Jurkat, Clone E6-1 (cell line): ENCODE data around the gene TREX2. TPM values are rescaled to one million over a fixed set of nuclear protein-coding genes. Genes with fewer than 3 reads are reported as not detected.

ENCODE experiments used
- DNase-seq: peaks from one replicate; pipeline ENCODE4 v3.0.0-alpha.2; 2011; ENCODE audit warnings: low read depth, low spot score
- H3K4me3 ChIP-seq: 2 replicates; pipeline ENCODE4 v1.5.1; 2011; ENCODE audit warnings: mild to moderate bottlenecking, low read length, control low read depth, moderate library complexity
- polyA plus RNA-seq: library from polyadenylated mRNA; unstranded; fragments of >200 nt; gene quantifications from one replicate; pipeline ENCODE4 v1.2.1, GENCODE V29; 2012; ENCODE audit warnings: missing spikeins; ENCODE audit not compliant: insufficient read length, insufficient read depth

TREX2 gene, protein sequence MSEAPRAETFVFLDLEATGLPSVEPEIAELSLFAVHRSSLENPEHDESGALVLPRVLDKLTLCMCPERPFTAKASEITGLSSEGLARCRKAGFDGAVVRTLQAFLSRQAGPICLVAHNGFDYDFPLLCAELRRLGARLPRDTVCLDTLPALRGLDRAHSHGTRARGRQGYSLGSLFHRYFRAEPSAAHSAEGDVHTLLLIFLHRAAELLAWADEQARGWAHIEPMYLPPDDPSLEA
- polyA plus RNA-seq = not detected

DNA sequence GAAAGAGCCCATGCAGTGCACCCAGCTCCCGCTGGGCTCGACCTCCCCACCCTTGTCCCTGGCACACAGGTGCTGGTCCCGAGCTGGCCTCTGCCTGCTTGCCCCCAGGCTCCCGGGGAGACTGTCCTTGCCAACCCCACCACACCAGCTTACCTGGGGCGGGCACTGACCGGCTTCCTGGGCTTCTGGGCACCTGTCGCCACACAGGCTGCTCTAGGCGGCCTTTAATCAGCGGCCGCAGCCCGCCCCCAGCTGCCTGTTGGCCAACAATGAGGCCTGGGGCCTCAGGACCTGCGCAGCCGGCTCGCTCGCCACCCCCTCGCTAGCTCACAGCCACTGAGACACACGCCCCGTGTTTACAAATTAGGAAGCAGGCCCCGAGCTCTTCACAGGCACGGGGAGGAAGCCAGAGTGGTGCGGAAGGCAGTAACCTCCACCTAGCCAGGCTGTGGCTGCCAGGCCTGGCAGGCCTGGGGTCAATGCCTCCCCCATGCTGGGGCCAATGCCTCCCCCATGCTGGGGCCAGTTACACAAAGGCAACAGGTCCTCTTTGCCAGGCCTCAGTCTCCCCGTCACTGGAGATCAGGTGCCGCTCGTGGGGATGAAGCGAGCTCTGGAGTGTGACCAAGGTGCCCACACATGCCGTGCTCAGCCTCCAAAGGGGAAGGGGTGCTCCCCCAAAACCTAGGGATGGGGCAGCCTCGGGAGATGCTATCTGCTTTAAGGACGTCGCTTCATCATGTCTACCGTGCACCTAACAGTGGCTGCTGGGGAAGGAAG, at the start of gene TREX2:
TSS of gene TREX2 (minus strand) at position 201 of the 780 bp plus-strand sequence. CDS start 626 bp downstream, outside the sequence.
- no peak for DNase-seq
- H3K4me3 ChIP-seq = no peak within 1 kb of the TSS

DNA sequence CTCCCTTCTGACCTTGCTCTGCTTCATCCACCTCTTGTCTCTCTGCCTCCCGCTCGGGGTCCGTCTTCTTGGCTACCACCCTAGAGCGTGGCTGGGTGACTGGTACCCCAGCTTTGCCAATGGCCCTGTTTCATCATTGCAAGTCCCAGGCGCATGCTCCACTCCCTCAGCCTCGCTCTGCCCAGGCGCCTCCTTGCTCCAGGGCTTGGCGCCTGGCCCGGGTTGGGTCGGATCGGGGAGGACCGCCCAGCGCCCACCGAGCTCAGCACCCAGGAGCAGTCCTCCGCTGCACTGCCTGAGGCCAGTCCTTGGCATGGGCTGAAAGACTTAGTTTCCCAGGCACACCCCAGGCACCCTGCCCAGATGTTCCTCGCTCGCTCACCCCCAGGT, 49.5 kb upstream of the TREX2 start:
- no peak for DNase-seq
- H3K4me3 ChIP-seq = no peak overlapping the region

GRCh38 chrX:153494541-153495361, 48.9 kb upstream of the TREX2 start, which contains the start of gene BGN:
Gene BGN, plus strand, starts transcription at chrX:153494980. Its CDS starts 9,652 bp downstream, at chrX:153504632.
- no peak for DNase-seq
- no peak within 1 kb of the TSS for H3K4me3 ChIP-seq

DNA sequence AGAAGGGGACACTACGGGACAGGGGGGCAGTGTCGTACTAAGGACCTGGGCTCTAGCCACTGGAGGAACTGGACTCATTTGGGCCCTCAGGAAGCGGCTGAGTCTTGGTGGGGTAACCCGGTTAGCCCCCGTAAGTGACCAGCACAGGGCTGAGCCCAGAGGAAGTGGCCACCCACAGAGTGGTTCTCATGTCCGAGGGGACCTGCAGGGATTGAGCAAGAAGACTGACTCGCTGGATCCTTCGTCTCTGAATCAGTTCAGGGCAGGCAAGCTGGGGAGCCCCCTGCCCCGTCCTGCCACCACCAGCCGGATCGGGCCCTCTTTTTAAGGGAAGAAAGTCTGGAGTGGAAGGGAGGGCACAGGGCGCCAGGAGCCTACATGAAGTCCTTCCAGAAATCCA, 48.2 kb upstream of the TREX2 start:
- DNase-seq = no peak
- no peak overlapping the region for H3K4me3 ChIP-seq

GRCh38 chrX:153493085-153493484, 47.2 kb upstream of the TREX2 start:
- DNase-seq = no peak

GRCh38 chrX:153492543-153492942, 46.7 kb upstream of the TREX2 start:
- H3K4me3 ChIP-seq = no peak overlapping the region
- no peak for DNase-seq

More at GRCh38 chrX:153493085-153493484, 47.2 kb upstream of the TREX2 start:
- H3K4me3 ChIP-seq = no peak overlapping the region

DNA sequence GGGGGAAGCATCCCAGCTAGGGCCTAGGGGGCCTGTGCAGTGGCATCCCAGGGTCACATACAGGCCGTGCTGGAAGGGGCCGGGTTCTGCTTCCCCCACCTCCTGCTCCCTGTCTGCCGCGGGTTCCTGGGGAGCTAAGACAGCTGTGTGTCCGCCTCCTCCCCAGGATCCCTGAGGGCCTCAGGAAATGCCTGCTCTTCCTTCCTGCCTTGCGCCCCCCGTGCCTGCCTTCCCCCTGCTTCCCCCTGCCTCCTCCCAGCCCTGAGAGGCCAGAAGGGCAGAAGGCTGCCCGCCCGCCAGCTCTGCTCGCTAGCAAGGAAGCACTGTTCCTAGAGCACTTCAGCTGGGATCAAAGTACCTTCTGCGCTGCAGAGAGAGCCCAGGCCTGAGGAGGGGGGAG, 46.1 kb upstream of the TREX2 start:
- no peak overlapping the region for H3K4me3 ChIP-seq
- DNase-seq = no peak

DNA sequence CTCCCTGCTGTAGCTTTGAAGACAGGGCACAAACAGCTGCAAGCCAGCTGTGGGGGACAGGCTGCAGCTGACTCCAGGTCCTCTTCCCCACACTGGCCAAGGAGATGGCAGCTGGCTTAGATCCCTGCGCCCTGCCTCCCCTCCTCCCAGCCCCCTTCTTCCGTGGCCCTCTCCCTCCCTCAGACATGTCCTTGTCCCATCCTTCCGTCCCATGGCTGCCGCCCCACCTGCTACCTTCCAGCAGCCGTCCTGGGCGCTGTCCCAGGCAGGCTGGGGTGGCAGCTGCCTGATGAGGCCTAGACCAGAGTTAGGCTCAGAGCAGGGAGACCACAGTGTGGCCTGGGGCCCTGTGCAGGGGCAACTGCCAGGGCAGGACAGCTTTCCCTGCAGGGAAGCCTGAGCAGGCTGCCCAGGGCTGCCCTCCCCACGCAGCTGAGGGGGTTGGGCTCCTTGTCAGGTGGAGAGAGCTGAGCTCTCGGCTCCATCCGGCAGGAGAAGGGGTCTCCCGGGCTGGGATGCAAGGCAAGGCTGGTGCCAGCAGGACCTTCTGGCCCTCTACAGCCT, 45.6 kb upstream of the TREX2 start:
- DNase-seq = no peak
- H3K4me3 ChIP-seq = no peak overlapping the region

DNA sequence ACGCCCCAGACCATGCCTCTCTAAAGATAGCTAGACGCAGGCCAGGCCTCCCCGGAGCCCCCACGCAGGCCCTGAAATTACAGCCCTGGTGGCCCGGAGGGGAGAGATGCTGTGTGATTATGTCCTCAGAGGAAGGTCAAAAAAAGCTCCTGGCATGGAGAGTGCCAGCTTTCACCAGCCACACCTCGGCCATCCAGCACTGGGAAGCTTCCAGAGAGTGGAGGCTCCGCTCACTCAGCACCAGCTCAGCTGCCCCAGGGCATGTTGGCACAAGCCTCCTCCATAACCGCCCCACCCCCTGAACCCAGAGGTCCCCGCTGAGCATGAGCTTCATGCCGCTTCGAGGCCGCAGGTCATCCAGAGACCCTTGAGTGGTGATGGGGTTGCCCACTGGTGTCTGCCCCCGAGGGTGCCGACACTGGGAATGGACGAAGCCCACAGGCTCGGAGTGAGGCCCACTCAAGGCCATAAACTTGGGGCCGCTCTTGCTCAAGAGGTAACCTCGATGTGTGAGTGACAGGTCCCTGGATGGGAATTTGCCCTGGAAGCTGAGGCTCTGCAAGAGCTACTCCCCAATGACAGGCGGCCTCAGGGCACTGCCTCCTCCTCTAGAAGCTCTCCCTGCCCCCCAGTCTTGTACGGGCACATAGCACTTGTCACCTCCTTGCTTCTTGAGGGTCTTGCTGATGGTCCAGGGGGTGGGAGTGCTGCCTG, 44.5 kb upstream of the TREX2 start:
- no peak for DNase-seq
- H3K4me3 ChIP-seq = no peak overlapping the region

DNA sequence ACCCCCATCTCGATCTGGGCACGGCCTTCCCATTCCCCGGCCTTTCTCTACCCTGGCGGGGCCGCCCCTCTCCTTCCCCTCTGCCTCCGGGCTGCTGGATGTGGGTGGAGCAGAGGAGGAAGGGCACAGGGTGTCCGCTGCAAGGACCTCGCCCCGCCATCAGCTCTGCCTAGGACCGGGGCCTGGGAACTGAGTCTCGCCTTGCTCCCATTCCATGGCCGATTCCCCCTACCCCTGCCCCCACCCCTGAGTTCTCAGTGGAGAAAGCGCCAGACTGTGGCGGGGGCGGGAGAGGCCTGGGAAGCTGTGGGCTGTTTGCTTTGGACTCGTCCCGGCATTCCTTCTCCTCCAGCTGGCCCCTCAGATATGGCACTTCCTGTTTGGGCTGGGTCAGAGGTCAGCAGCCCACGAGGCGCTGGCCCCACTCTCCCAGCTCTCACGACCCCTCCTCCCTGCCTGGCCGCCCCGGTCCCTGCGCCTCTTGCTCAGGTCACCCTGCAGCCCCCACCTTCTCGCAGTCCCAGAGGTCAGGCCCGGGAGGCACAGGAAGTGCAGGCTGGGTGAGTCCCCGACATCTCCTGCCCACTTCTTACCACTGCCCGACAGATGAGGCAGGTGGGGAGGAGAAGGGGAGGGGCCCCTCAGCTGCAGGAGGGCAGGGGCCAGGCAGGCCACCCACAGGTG, 42.5 kb upstream of the TREX2 start:
- no peak for DNase-seq
- H3K4me3 ChIP-seq = no peak overlapping the region

DNA sequence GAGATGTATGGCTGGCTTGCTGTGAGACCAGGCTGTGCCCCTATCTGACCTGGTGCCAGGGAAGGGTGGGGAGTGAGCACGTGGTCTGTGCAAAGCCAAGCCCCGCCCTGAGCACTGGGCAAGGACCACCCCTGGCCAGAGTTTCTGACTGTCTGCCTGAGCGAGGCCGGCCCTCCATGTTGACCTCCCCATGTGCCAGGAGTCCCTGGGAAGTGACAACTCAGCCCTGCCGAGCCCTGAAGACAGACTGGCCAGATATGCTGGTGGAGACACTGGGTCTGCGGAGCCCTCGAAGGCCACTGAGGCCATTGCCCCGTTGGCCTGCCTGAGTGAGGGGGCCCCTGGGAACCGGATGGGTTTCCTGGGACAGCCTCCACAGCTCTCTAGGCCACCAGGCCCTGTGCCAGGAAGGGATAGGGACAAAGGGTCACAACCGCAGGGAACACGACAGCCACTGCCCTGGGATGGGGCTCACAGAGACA, 41.8 kb upstream of the TREX2 start:
- H3K4me3 ChIP-seq = no peak overlapping the region
- DNase-seq = no peak

DNA sequence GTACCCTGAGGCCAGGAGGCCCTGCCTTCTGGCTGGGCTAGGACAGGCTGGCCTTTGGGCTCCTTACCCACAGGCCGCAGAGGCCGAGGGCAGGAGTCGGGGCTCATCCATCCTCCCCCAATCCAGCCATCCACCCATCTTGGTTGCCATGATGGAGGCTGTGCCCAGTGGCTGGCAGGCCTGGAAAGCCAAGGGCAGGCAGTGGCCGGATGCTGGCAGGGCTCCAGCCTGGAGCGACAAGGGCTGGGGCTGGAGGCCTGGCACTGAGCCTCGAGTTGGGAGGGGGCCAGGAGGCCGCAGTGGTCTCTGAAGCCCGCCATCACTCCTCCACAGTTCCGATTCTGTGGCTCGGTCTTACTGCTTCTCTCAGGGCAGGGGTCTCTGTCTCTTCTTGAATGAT, 40.3 kb upstream of the TREX2 start:
- H3K4me3 ChIP-seq = no peak overlapping the region
- DNase-seq = no peak

DNA sequence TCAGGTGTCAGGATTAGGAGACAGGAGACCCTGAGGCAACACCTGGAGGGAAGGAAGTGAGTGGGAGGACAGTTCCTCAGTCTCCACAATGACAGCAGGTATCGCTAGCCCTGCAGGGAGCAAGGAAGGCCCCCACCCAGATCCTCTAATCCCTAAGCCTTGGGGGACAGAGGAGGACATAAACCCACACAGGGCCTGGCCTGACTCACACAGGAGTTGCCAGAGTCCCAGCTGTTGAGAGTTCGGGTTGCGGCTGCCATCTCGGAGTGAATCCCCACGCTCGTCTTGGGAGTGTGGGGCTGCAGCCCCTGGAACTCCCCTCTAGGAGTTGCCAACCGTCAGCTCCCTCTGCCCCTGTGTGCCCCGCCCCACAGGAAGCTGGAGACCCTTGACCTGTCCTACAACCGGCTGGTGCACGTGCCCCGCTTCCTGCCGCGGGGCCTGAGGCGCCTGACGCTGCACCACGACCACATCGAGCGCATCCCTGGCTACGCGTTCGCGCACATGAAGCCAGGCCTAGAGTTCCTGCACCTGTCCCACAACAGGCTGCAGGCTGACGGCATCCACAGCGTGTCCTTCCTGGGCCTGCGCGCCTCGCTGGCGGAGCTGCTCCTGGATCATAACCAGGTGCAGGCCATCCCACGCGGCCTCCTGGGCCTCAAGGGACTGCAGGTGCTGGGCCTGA, 39.7 kb upstream of the TREX2 start:
- no peak overlapping the region for H3K4me3 ChIP-seq
- no peak for DNase-seq

GRCh38 chrX:153482376-153483015, 36.6 kb upstream of the TREX2 start:
- no peak overlapping the region for H3K4me3 ChIP-seq
- DNase-seq = no peak

GRCh38 chrX:153481043-153481442, 35.2 kb upstream of the TREX2 start:
- H3K4me3 ChIP-seq = no peak overlapping the region
- no peak for DNase-seq

- H3K4me3 ChIP-seq = no peak overlapping the region
- no peak for DNase-seq
Observed at GRCh38 chrX:153478746-153479145, 32.9 kb upstream of the TREX2 start.

DNA sequence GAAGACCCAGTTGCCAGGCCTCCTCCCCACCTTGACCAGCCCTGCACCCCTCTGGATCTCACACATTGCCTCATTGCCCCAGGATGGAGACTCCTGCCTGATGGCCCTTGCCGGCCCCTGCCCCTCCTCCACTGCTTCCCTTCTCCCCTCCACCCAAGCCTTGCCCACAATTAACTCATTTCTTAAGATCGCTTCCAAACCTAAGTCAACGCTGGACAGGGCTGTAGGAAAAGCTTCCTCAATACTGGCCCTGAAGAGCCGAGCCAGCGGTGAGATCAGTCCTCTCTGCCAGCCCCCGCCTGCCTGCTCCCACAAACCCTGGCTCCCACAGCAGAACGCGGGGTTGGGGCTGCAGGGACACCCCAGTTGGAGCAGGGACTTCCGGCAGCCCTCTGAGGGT, 32.0 kb upstream of the TREX2 start:
- DNase-seq = no peak

More for the DNA sequence above, 32.0 kb upstream of the TREX2 start:
- no peak overlapping the region for H3K4me3 ChIP-seq
